Smooth muscle cell (in vitro differentiated cells): ENCODE data around the gene PTBP3. TPM values are rescaled to one million over a fixed set of nuclear protein-coding genes. Genes with fewer than 3 reads are reported as not detected.

Experiments used
- DNase-seq: peaks from one replicate; lab custom pipeline; 2025; ENCODE audit not compliant: unreplicated experiment; lab: John Stamatoyannopoulos, UW
- H2AFZ ChIP-seq: fragments of 200-600 bp; sonication (generic); 2 replicates; pipeline ENCODE4 v1.6.0; 2016; ENCODE audit warnings: antibody characterized with exemption, low read depth, mild to moderate bottlenecking
- H3F3A ChIP-seq: fragments of 200-600 bp; sonication (generic); 2 replicates; pipeline ENCODE4 v1.6.0; 2017; ENCODE audit warnings: antibody characterized with exemption, low read depth
- H3K27ac ChIP-seq: fragments of 200-600 bp; sonication (generic); 2 replicates; pipeline ENCODE4 v1.5.1; 2016; ENCODE audit warnings: low read depth, mild to moderate bottlenecking
- H3K27me3 ChIP-seq: fragments of 200-600 bp; sonication (generic); 2 replicates; pipeline ENCODE4 v1.6.1; 2016; ENCODE audit warnings: low read depth, mild to moderate bottlenecking
- H3K36me3 ChIP-seq: fragments of 200-600 bp; sonication (generic); 2 replicates; pipeline ENCODE4 v1.5.1; 2016; ENCODE audit warnings: low read depth
- H3K4me1 ChIP-seq: fragments of 200-600 bp; sonication (generic); 2 replicates; pipeline ENCODE4 v1.5.1; 2016; ENCODE audit warnings: low read depth
- H3K4me2 ChIP-seq: fragments of 200-600 bp; sonication (generic); 2 replicates; pipeline ENCODE4 v1.6.0; 2016; ENCODE audit warnings: mild to moderate bottlenecking
- H3K4me3 ChIP-seq: fragments of 200-600 bp; sonication (generic); 2 replicates; pipeline ENCODE4 v1.5.1; 2016; ENCODE audit warnings: mild to moderate bottlenecking
- H3K79me2 ChIP-seq: fragments of 200-600 bp; sonication (generic); 2 replicates; pipeline ENCODE4 v1.6.0; 2016; ENCODE audit warnings: low read depth, mild to moderate bottlenecking
- H3K9ac ChIP-seq: fragments of 200-600 bp; sonication (generic); 2 replicates; pipeline ENCODE4 v1.6.0; 2016; ENCODE audit warnings: low read depth
- H3K9me3 ChIP-seq: fragments of 200-600 bp; sonication (generic); replicated peaks from 2 replicates; pipeline ENCODE4 v1.5.1; 2016; ENCODE audit warnings: low read depth
- H4K20me1 ChIP-seq: fragments of 200-600 bp; sonication (generic); 2 replicates; pipeline ENCODE4 v1.6.0; 2016; ENCODE audit warnings: low read depth
- WGBS: methylation state at CpG from one replicate; pipeline ENCODE4 v1.1.7; 2016; ENCODE audit warnings: low lambda C conversion rate; 5-methylcytosine and 5-hydroxymethylcytosine counted together
- polyA plus RNA-seq: library from polyadenylated mRNA; unstranded; fragments of >200 nt; fragmentation: Nextera tagmentation; extraction: Ambion mirVana; gene quantifications from 2 replicates; pipeline ENCODE4 v1.2.1, GENCODE V29; 2016
- total RNA-seq: library from RNA; depleted of rRNA; stranded (reverse); fragments of >200 nt; gene quantifications from 2 replicates; pipeline ENCODE4 v1.2.3, GENCODE V29; 2014
- TF ChIP-seq, protein P1 (sequence below): fragments of 200-600 bp; sonication (generic); IDR thresholded peaks from 2 replicates; pipeline ENCODE4 v1.5.1; 2017; ENCODE audit warnings: borderline replicate concordance, mild to moderate bottlenecking, antibody characterized with exemption; ENCODE audit not compliant: insufficient read depth, poor library complexity, severe bottlenecking

PTBP3 gene
- total and polyA plus RNA-seq, 2 experiments from 2014 or later = 9.5 to 51.5 TPM

DNA sequence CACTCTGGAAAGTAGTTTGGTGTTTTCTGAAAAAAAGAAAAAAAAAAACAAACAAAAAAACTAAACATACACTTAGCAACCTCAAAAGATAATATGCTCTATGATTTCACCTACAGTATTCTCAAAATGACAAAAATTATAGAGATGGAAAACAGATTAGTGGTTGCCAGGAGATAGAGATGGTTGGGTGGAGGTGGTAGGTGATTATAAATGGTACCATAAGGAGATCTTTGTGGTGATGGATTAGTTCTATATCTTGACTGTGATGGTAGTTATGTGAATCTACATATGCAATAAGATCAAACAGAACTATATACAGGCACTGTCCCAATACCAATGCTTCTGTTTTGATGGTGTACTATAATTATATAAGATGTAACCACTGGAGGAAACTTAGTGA lies 32.0 kb downstream of the PTBP3 start:
- no peak overlapping the region for H3K4me3 ChIP-seq
- H3F3A ChIP-seq = no peaks in the 10 kb centered on the region
- DNase-seq = no peak
- H3K9ac ChIP-seq = no peak overlapping the region
- no peak overlapping the region for H3K27ac ChIP-seq
- H3K27me3 ChIP-seq = no peaks in the 10 kb centered on the region
- H3K4me2 ChIP-seq = no peak overlapping the region
- H3K36me3 ChIP-seq = no peaks in the 10 kb centered on the region
- H2AFZ ChIP-seq = no peak overlapping the region
- TF ChIP-seq, protein P1, sequence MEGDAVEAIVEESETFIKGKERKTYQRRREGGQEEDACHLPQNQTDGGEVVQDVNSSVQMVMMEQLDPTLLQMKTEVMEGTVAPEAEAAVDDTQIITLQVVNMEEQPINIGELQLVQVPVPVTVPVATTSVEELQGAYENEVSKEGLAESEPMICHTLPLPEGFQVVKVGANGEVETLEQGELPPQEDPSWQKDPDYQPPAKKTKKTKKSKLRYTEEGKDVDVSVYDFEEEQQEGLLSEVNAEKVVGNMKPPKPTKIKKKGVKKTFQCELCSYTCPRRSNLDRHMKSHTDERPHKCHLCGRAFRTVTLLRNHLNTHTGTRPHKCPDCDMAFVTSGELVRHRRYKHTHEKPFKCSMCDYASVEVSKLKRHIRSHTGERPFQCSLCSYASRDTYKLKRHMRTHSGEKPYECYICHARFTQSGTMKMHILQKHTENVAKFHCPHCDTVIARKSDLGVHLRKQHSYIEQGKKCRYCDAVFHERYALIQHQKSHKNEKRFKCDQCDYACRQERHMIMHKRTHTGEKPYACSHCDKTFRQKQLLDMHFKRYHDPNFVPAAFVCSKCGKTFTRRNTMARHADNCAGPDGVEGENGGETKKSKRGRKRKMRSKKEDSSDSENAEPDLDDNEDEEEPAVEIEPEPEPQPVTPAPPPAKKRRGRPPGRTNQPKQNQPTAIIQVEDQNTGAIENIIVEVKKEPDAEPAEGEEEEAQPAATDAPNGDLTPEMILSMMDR = no peak
- H3K4me1 ChIP-seq = no peaks in the 10 kb centered on the region
- H3K9me3 ChIP-seq = no peaks in the 10 kb centered on the region
- peaks cover 100% of the 10 kb centered on the region for H4K20me1 ChIP-seq
- H3K79me2 ChIP-seq = peaks cover 95% of the 10 kb centered on the region

- no peak overlapping the region for H3K4me3 ChIP-seq
- no peak overlapping the region for H3K4me2 ChIP-seq
- no peaks in the 10 kb centered on the region for H3F3A ChIP-seq
- no peak for DNase-seq
- H4K20me1 ChIP-seq = peaks cover 99% of the 10 kb centered on the region
- no peaks in the 10 kb centered on the region for H3K27me3 ChIP-seq
- H2AFZ ChIP-seq = no peak overlapping the region
- H3K9ac ChIP-seq = no peak overlapping the region
- peaks cover 83% of the 10 kb centered on the region for H3K79me2 ChIP-seq
- H3K36me3 ChIP-seq = no peaks in the 10 kb centered on the region
- H3K27ac ChIP-seq = no peak overlapping the region
- H3K9me3 ChIP-seq = no peaks in the 10 kb centered on the region
- H3K4me1 ChIP-seq = no peaks in the 10 kb centered on the region
- TF ChIP-seq, protein P1 = no peak
Measured at GRCh38 chr9:112299514-112299913, 33.9 kb downstream of the PTBP3 start.

GRCh38 chr9:112296929-112297328 lies 36.5 kb downstream of the PTBP3 start:
- 92% methylated on average over 9 of the region's 9 CpGs for WGBS

GRCh38 chr9:112295174-112295573 lies 38.2 kb downstream of the PTBP3 start:
- Histone ChIP-seq H3K79me2 (peaks cover 85% of the 10 kb centered on the region), H3K9me3 (no peaks in the 10 kb centered on the region), H3F3A (no peaks in the 10 kb centered on the region), H3K4me1 (no peaks in the 10 kb centered on the region), H3K36me3 (peaks cover 6% of the 10 kb centered on the region), H3K9ac (no peak overlapping the region), H3K4me3 (no peak overlapping the region), H3K27ac (no peak overlapping the region), H3K27me3 (no peaks in the 10 kb centered on the region), H2AFZ (no peak overlapping the region), H4K20me1 (peaks cover 97% of the 10 kb centered on the region), H3K4me2 (no peak overlapping the region)
- WGBS = 90% methylated on average over 2 of the region's 2 CpGs
- no peak for DNase-seq
- TF ChIP-seq, protein P1 = no peak

More at GRCh38 chr9:112296929-112297328, 36.5 kb downstream of the PTBP3 start:
- H3K36me3 ChIP-seq = peaks cover 6% of the 10 kb centered on the region
- no peak overlapping the region for H2AFZ ChIP-seq
- H3K9me3 ChIP-seq = no peaks in the 10 kb centered on the region
- peaks cover 99% of the 10 kb centered on the region for H4K20me1 ChIP-seq
- no peaks in the 10 kb centered on the region for H3K27me3 ChIP-seq
- H3K27ac ChIP-seq = no peak overlapping the region
- TF ChIP-seq, protein P1 = no peak
- H3K4me2 ChIP-seq = no peak overlapping the region
- no peak for DNase-seq
- H3F3A ChIP-seq = no peaks in the 10 kb centered on the region
- no peak overlapping the region for H3K4me3 ChIP-seq
- H3K4me1 ChIP-seq = no peaks in the 10 kb centered on the region
- no peak overlapping the region for H3K9ac ChIP-seq
- H3K79me2 ChIP-seq = peaks cover 86% of the 10 kb centered on the region
